Activated gamma-delta T cell treated with anti-CD3 and anti-CD28 coated beads, Interleukin-2, amount 50 U/mL, for 16 hours (primary cell): Measurements from ENCODE around the gene RAD54L.
"Not testable (repeated sequence)": the region's sequence is repeated elsewhere in the genome, so short reads cannot be mapped to it uniquely, and the experiment has no call there.

Experiments
- DNase-seq: peaks from one replicate; pipeline ENCODE4 v3.0.0-alpha.2; 2020; ENCODE audit warnings: low read depth

RAD54L gene

GRCh38 chr1:46285730-46286477, 38.3 kb downstream of the RAD54L start:
- peak; percentile 14 for DNase-seq

- DNase-seq, result no peak
Observed at GRCh38 chr1:46288485-46289133, 41.0 kb downstream of the RAD54L start.

GRCh38 chr1:46289134-46289494, 41.6 kb downstream of the RAD54L start:
- no peak for DNase-seq

GRCh38 chr1:46289976-46290375, 42.4 kb downstream of the RAD54L start:
- DNase-seq, result no peak

GRCh38 chr1:46295306-46295705, 47.7 kb downstream of the RAD54L start:
- no peak for DNase-seq

GRCh38 chr1:46298387-46298786, 50.8 kb downstream of the RAD54L start:
- no peak for DNase-seq

- DNase-seq, result no peak
Observed at GRCh38 chr1:46300673-46301405, 53.3 kb downstream of the RAD54L start.

GRCh38 chr1:46301406-46301807, 53.8 kb downstream of the RAD54L start:
- DNase-seq, result no peak

GRCh38 chr1:46301808-46302640, 54.5 kb downstream of the RAD54L start:
- DNase-seq, result peak; percentile 21

GRCh38 chr1:46302641-46303037, 55.1 kb downstream of the RAD54L start:
- DNase-seq, result peak; percentile 8

GRCh38 chr1:46303038-46303871, 55.7 kb downstream of the RAD54L start, which contains the start of the genes LRRC41 and UQCRH:
TSS of gene LRRC41 (minus strand) at chr1:46303616. CDS start at chr1:46303322, 294 bp downstream.
TSS of gene UQCRH (plus strand) at chr1:46303698. CDS start at chr1:46303767, 69 bp downstream.
- peak; percentile 91 for DNase-seq

- no peak for DNase-seq
Observed at GRCh38 chr1:46303872-46304326, 56.3 kb downstream of the RAD54L start.

GRCh38 chr1:46306159-46306530, 58.6 kb downstream of the RAD54L start:
- DNase-seq, result no peak

GRCh38 chr1:46309401-46310159, 62.0 kb downstream of the RAD54L start:
- DNase-seq, result no peak

- DNase-seq, result no peak
Observed at GRCh38 chr1:46310321-46310720, 62.8 kb downstream of the RAD54L start.

- DNase-seq, result no peak
Observed at GRCh38 chr1:46315669-46316403, 68.3 kb downstream of the RAD54L start.

GRCh38 chr1:46317323-46317722, 69.8 kb downstream of the RAD54L start:
- no peak for DNase-seq

- DNase-seq, result not testable (repeated sequence)
Observed at GRCh38 chr1:46319301-46319700, 71.7 kb downstream of the RAD54L start.
